ENCODE results near the gene MICB. TPM values are rescaled to one million over a fixed set of nuclear protein-coding genes. Genes with fewer than 3 reads are reported as not detected.

The MICB gene
- total and polyA plus RNA-seq, 9 of the 15 experiments (the other 6 are each of a cell fraction or from before 2014, with no cell fraction given): 13.3 to 34.5 (median 19.8) TPM

- TF ChIP-seq SFPQ (IDR thresholded peaks at IDR 0.05; ENCODE audit: low read depth, low read length) (no peak), ZNF280A (IDR thresholded peaks at IDR 0.05; ENCODE audit: low read depth, partially characterized antibody) (no peak), SMARCA4 (IDR thresholded peaks at IDR 0.05) (peak; percentile 75), ATF3 (IDR thresholded peaks at IDR 0.05) (peak; percentile 92), ATF3 (CRISPR knock-in tag; conservative IDR thresholded peaks at IDR 0.05) (0 out of 2 replicates have a peak, but pooled peaks have one; percentile 57), DACH1 (IDR thresholded peaks at IDR 0.05; ENCODE audit: partially characterized antibody) (peak; percentile 82), MTA1 (IDR thresholded peaks at IDR 0.05; ENCODE audit: borderline replicate concordance) (peak; percentile 22; the same call in 1 of the 2 replicates), GATAD2B (IDR thresholded peaks at IDR 0.05; ENCODE audit: borderline replicate concordance) (peak; percentile 25; the same call in 1 of the 2 replicates), FOXA3 (CRISPR knock-in tag; conservative IDR thresholded peaks at IDR 0.05 in 1 of 2, IDR thresholded peaks at IDR 0.05 in 1 of 2) (peak in 1 of 2 experiments; percentile 81; a peak in 3 of 4 replicates), ZBTB33 (CRISPR knock-in tag; IDR thresholded peaks at IDR 0.05) (0 out of 2 replicates have a peak, but pooled peaks have one; percentile 14), ZNF408 (CRISPR knock-in tag; IDR thresholded peaks at IDR 0.05; ENCODE audit: low read depth) (no peak), ZNF232 (CRISPR knock-in tag; IDR thresholded peaks at IDR 0.05) (0 out of 2 replicates have a peak, but pooled peaks have one; percentile 41), MTA3 (IDR thresholded peaks at IDR 0.05; ENCODE audit: borderline replicate concordance) (0 out of 2 replicates have a peak, but pooled peaks have one; percentile 28), TAL1 (IDR thresholded peaks at IDR 0.05) (peak; percentile 21; the same call in 1 of the 2 replicates), LCOR (CRISPR knock-in tag; IDR thresholded peaks at IDR 0.05) (0 out of 2 replicates have a peak, but pooled peaks have one; percentile 51), HEY1 (CRISPR knock-in tag; IDR thresholded peaks at IDR 0.05; ENCODE audit: borderline replicate concordance) (no peak)
These were observed 27.6 kb downstream of the MICB start (continued) for GRCh38 chr6:31525553-31525931.

Data from K562 (cell line).